Naive B cell (primary cell): ENCODE measurements around the gene IL18BP. TPM values are rescaled to one million over a fixed set of nuclear protein-coding genes. Genes with fewer than 3 reads are reported as not detected.
A peak's percentile ranks its signal among the peaks of the same experiment; 100 is the strongest.

ENCODE experiments used
- ATAC-seq, 2 donors: fragments of 150-1000 bp; cut with Tn5 transposase; 2 replicates each; pipeline ENCODE4 v1.10.0; 2021; ENCODE audit warnings: low read depth in 2 of 2, mild to moderate bottlenecking in 2 of 2, moderate library complexity in 2 of 2
- DNase-seq: peaks from one replicate; pipeline ENCODE4 v3.0.0; 2022
- H3K27ac Mint-ChIP-seq, 6 donors: one replicate each; pipeline ENCODE4 v1.8.0; 2020 to 2022; ENCODE audit warnings: mild to moderate bottlenecking in 6 of 6, mixed read lengths in 6 of 6, moderate library complexity in 5 of 6, inconsistent platforms in 2 of 6
- H3K27me3 Mint-ChIP-seq, 3 donors: one replicate each; pipeline ENCODE4 v1.8.0; 2021 to 2022; ENCODE audit warnings: mixed read lengths in 3 of 3, mild to moderate bottlenecking in 1 of 3
- H3K36me3 Mint-ChIP-seq, 2 donors: one replicate each; pipeline ENCODE4 v1.8.0; 2020 to 2022; ENCODE audit warnings: mixed read lengths in 2 of 2, inconsistent platforms in 1 of 2, mild to moderate bottlenecking in 1 of 2
- H3K4me1 Mint-ChIP-seq, 3 donors: one replicate each; pipeline ENCODE4 v1.8.0; 2020 to 2022; ENCODE audit warnings: mixed read lengths in 3 of 3, inconsistent platforms in 1 of 3, mild to moderate bottlenecking in 1 of 3, moderate library complexity in 1 of 3
- H3K4me3 Mint-ChIP-seq, 8 donors: one replicate each; pipeline ENCODE4 v1.8.0; 2020 to 2022; ENCODE audit warnings: mild to moderate bottlenecking in 8 of 8, mixed read lengths in 8 of 8, moderate library complexity in 8 of 8, inconsistent platforms in 2 of 8
- H3K9me3 Mint-ChIP-seq, 7 donors: one replicate each; pipeline ENCODE4 v1.8.0; 2020 to 2022; ENCODE audit warnings: mixed read lengths in 7 of 7, mild to moderate bottlenecking in 5 of 7, inconsistent platforms in 2 of 7, moderate library complexity in 1 of 7
- polyA plus RNA-seq, 6 donors: library from polyadenylated mRNA; unstranded; fragments of 300-500 nt; fragmentation: Illumina TruSeq; gene quantifications; one replicate each; pipeline ENCODE4 v1.2.3, GENCODE V29; 2021; ENCODE audit warnings: low read depth in 6 of 6

The IL18BP gene
- polyA plus RNA-seq, 6 donors from 2014 or later, result 2.1 to 10.4 (median 5.7) TPM

GRCh38 chr11:72026090-72026489 lies 27.4 kb downstream of the IL18BP start:
- H3K4me3 Mint-ChIP-seq, result no peak overlapping the region
- peaks cover 27 to 46% (median 38%) of the 10 kb centered on the region in 3 donors for H3K4me1 Mint-ChIP-seq
- ATAC-seq (no peak), DNase-seq (no peak)
- H3K36me3 Mint-ChIP-seq, result peaks cover 0 to 7% of the 10 kb centered on the region in 2 donors
- peak overlapping the region in 2 of 6 donors; percentile 29 to 89 for H3K27ac Mint-ChIP-seq
- no peaks in the 10 kb centered on the region for H3K27me3 Mint-ChIP-seq
- H3K9me3 Mint-ChIP-seq, result no peaks in the 10 kb centered on the region

GRCh38 chr11:72030472-72031045 lies 31.9 kb downstream of the IL18BP start:
- Mint-ChIP-seq H3K4me3 (no peak overlapping the region), H3K36me3 (peaks cover 0 to 8% of the 10 kb centered on the region in 2 donors), H3K9me3 (no peaks in the 10 kb centered on the region), H3K27me3 (no peaks in the 10 kb centered on the region), H3K4me1 (peaks cover 19 to 51% (median 37%) of the 10 kb centered on the region in 3 donors), H3K27ac (peak overlapping the region in 4 of 6 donors; percentile 50 to 61 (median 54))
- DNase-seq, result no peak
- ATAC-seq, result no peak

GRCh38 chr11:72036687-72037086 lies 38.0 kb downstream of the IL18BP start:
- ATAC-seq, result no peak
- Mint-ChIP-seq H3K27ac (peak overlapping the region in 5 of 6 donors; percentile 39 to 96 (median 92)), H3K4me3 (peak overlapping the region in 3 of 8 donors; percentile 14 to 55 (median 50)), H3K36me3 (peaks cover 0 to 4% of the 10 kb centered on the region in 2 donors), H3K27me3 (no peaks in the 10 kb centered on the region), H3K9me3 (no peaks in the 10 kb centered on the region), H3K4me1 (peaks cover 21 to 24% (median 24%) of the 10 kb centered on the region in 3 donors)
- no peak for DNase-seq

- Mint-ChIP-seq H3K4me3 (no peak overlapping the region), H3K9me3 (no peaks in the 10 kb centered on the region), H3K4me1 (peaks cover 21 to 35% (median 34%) of the 10 kb centered on the region in 3 donors), H3K36me3 (peaks cover 0 to 4% of the 10 kb centered on the region in 2 donors), H3K27ac (peak overlapping the region in 3 of 6 donors; percentile 59 to 96 (median 91)), H3K27me3 (no peaks in the 10 kb centered on the region)
- ATAC-seq (no peak), DNase-seq (no peak)
These were observed 39.0 kb downstream of the IL18BP start for GRCh38 chr11:72037554-72038311.

GRCh38 chr11:72038491-72038890 lies 39.8 kb downstream of the IL18BP start:
- Mint-ChIP-seq H3K27me3 (no peaks in the 10 kb centered on the region), H3K27ac (no peak overlapping the region), H3K36me3 (peaks cover 0 to 4% of the 10 kb centered on the region in 2 donors), H3K4me3 (no peak overlapping the region), H3K9me3 (no peaks in the 10 kb centered on the region), H3K4me1 (peaks cover 16 to 39% (median 35%) of the 10 kb centered on the region in 3 donors)
- DNase-seq, result no peak
- no peak for ATAC-seq

GRCh38 chr11:72039031-72039855 lies 40.5 kb downstream of the IL18BP start:
- Mint-ChIP-seq H3K27ac (no peak overlapping the region), H3K27me3 (no peaks in the 10 kb centered on the region), H3K36me3 (peaks cover 0 to 4% of the 10 kb centered on the region in 2 donors), H3K4me1 (peaks cover 21 to 39% (median 36%) of the 10 kb centered on the region in 3 donors), H3K4me3 (no peak overlapping the region), H3K9me3 (no peaks in the 10 kb centered on the region)
- no peak for ATAC-seq
- no peak for DNase-seq

GRCh38 chr11:72039856-72040401 lies 41.2 kb downstream of the IL18BP start:
- Mint-ChIP-seq H3K4me3 (no peak overlapping the region), H3K27me3 (no peaks in the 10 kb centered on the region), H3K27ac (no peak overlapping the region), H3K4me1 (peaks cover 21 to 39% (median 32%) of the 10 kb centered on the region in 3 donors), H3K9me3 (no peaks in the 10 kb centered on the region), H3K36me3 (peaks cover 0 to 4% of the 10 kb centered on the region in 2 donors)
- ATAC-seq, result no peak
- DNase-seq, result no peak

- peak; percentile 57 for DNase-seq
- Mint-ChIP-seq H3K27ac (no peak overlapping the region), H3K27me3 (no peaks in the 10 kb centered on the region), H3K4me1 (peaks cover 19 to 39% (median 26%) of the 10 kb centered on the region in 3 donors), H3K9me3 (no peaks in the 10 kb centered on the region), H3K4me3 (no peak overlapping the region), H3K36me3 (peaks cover 0 to 1% of the 10 kb centered on the region in 2 donors)
- ATAC-seq, result peak; percentile 57 to 69
These were observed 42.0 kb downstream of the IL18BP start for GRCh38 chr11:72040491-72041363.

GRCh38 chr11:72041364-72042063 lies 42.8 kb downstream of the IL18BP start:
- no peaks in the 10 kb centered on the region for H3K27me3 Mint-ChIP-seq
- peaks cover 14 to 35% (median 24%) of the 10 kb centered on the region in 3 donors for H3K4me1 Mint-ChIP-seq
- no peaks in the 10 kb centered on the region for H3K9me3 Mint-ChIP-seq
- H3K36me3 Mint-ChIP-seq, result no peaks in the 10 kb centered on the region
- H3K27ac Mint-ChIP-seq, result no peak overlapping the region
- no peak overlapping the region for H3K4me3 Mint-ChIP-seq
- DNase-seq, result peak; percentile 42
- ATAC-seq, result peak; percentile 42 to 45

GRCh38 chr11:72042064-72042745 lies 43.5 kb downstream of the IL18BP start:
- DNase-seq, result no peak
- Mint-ChIP-seq H3K36me3 (no peaks in the 10 kb centered on the region), H3K27ac (no peak overlapping the region), H3K4me1 (peaks cover 7 to 29% (median 24%) of the 10 kb centered on the region in 3 donors), H3K4me3 (no peak overlapping the region), H3K27me3 (no peaks in the 10 kb centered on the region), H3K9me3 (no peaks in the 10 kb centered on the region)
- ATAC-seq, result no peak

GRCh38 chr11:72045849-72046248 lies 47.1 kb downstream of the IL18BP start:
- Mint-ChIP-seq H3K4me3 (no peak overlapping the region), H3K27me3 (no peaks in the 10 kb centered on the region), H3K27ac (peak overlapping the region in 2 of 6 donors; percentile 72 to 94), H3K4me1 (peaks cover 6 to 24% (median 20%) of the 10 kb centered on the region in 3 donors), H3K9me3 (no peaks in the 10 kb centered on the region), H3K36me3 (no peaks in the 10 kb centered on the region)
- no peak for ATAC-seq
- DNase-seq, result no peak
